ENCODE results near the gene PLEKHA4. TPM values are rescaled to one million over a fixed set of nuclear protein-coding genes. Genes with fewer than 3 reads are reported as not detected.

The PLEKHA4 gene
- total RNA-seq, 1 donor from 2014 or later, result 237 TPM

DNA sequence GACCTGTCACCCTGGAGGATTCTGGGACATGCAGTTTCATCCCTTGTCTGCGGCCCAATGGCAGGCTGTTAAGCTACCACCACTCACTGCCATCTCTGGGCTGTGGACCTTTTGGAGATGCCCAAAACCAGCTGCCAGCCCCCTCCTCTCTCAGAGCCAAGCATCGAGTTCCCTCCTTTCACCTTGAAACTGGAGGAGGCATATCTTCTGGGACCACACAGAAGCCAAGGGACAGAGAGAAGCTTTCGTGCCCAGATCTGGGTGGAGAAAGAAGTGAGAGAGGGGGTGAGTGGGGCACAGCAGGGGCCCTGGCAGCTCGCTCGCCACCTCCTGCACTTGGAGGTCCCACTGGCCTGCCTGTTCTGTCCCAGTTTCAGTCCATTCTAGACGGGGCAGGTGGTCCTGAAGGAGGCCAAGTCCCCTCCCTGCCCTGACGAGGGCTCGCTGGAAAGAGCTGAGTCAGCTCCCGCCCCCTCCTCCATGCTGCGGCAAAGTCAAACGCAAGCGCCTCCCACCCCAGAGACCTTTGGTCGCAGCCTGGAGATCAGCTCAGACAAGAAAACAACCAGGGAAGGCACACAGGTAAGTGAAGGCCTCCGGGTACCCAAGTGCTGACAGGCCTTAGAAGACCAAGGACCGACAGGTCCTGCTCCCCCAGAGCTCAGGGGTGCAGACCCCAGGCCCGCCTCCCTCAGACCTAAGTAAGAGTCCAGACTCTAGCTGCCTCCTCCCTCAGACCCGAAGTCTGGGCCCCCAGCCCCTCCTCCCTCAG, 61.4 kb downstream of the PLEKHA4 start:
- DNase-seq (ENCODE audit: low spot score in 2 of 2), result no peak
- peaks cover 0 to 8% of the 10 kb centered on the region in 2 donors for H3K4me1 ChIP-seq
- H3K9me3 ChIP-seq, result no peaks in the 10 kb centered on the region
- H3K4me3 ChIP-seq, result no peak overlapping the region
- peaks cover 0 to 7% of the 10 kb centered on the region in 2 donors for H3K36me3 ChIP-seq
- no peak overlapping the region for H3K27ac ChIP-seq
- no peaks in the 10 kb centered on the region for H3K27me3 ChIP-seq
- intact Hi-C loops (cut with DNase I), result no loop called here
- TF ChIP-seq, protein P1, sequence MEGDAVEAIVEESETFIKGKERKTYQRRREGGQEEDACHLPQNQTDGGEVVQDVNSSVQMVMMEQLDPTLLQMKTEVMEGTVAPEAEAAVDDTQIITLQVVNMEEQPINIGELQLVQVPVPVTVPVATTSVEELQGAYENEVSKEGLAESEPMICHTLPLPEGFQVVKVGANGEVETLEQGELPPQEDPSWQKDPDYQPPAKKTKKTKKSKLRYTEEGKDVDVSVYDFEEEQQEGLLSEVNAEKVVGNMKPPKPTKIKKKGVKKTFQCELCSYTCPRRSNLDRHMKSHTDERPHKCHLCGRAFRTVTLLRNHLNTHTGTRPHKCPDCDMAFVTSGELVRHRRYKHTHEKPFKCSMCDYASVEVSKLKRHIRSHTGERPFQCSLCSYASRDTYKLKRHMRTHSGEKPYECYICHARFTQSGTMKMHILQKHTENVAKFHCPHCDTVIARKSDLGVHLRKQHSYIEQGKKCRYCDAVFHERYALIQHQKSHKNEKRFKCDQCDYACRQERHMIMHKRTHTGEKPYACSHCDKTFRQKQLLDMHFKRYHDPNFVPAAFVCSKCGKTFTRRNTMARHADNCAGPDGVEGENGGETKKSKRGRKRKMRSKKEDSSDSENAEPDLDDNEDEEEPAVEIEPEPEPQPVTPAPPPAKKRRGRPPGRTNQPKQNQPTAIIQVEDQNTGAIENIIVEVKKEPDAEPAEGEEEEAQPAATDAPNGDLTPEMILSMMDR (IDR thresholded peaks at IDR 0.05), result no peak

DNA sequence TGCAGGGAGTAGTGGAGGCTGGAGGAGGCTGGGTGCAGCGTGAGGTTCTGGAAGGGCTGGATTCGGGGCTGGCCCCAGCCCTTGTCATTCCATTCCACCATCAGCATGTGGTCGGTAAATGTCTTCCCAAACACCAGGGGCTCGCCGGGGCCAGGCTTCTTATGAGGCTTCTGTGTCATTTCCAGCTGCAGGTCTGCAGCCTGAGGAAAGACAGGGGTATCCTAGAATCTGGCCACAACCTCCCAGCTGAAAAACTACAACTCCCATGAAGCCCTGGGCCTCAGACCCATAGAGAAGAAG, 61.9 kb downstream of the PLEKHA4 start:
- peaks cover 0 to 5% of the 10 kb centered on the region in 2 donors for H3K4me1 ChIP-seq
- intact Hi-C loops (cut with DNase I), result no loop called here
- H3K27ac ChIP-seq, result peak overlapping the region in 1 of 2 donors; percentile 27
- TF ChIP-seq, protein P1 (IDR thresholded peaks at IDR 0.05), result no peak
- peak in 1 of 2 donors; percentile 69 for DNase-seq (ENCODE audit: low spot score in 2 of 2)
- H3K27me3 ChIP-seq, result no peaks in the 10 kb centered on the region
- peaks cover 0 to 7% of the 10 kb centered on the region in 2 donors for H3K36me3 ChIP-seq
- H3K4me3 ChIP-seq, result no peak overlapping the region
- H3K9me3 ChIP-seq, result no peaks in the 10 kb centered on the region

DNA sequence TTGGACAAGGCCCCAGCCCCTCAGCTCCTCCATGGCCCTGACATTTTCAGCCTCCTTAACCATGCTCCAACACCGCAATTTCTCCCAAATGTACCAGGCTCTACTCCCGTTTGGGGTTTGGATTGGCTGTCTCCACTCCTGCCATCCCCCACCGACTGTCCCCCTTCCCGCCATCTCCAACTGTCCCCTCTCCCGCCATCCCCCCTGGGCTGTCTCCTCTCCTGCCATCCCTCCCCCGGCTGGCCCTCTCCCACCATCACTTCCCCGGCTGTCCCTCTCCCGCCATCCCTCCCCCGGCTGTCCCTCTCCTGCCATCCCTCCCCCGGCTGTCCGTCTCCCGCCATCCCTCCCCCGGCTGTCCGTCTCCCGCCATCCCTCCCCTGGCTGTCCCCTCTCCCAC, 63.0 kb downstream of the PLEKHA4 start:
- intact Hi-C loops (cut with DNase I), result no loop called here
- peaks cover 0 to 7% of the 10 kb centered on the region in 2 donors for H3K36me3 ChIP-seq

DNA sequence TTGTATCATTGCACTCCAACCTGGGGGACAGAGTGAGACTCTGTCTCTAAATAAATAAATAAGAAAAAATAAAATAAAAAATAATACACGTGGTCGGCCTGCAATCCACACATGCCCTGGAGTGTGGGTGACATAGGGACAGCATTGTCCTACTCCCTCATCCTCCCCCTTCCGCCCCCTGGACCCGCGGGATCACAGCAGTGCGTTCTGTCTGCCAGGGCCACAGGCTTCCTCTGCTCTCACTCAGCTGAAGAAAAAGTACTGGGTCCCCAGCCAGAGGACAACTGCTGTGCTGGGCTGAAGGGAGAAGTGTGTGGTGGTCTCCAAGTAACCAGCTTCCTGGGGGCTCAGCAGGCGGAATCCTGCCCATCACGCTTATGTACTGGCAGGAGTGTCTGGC, 63.9 kb downstream of the PLEKHA4 start:
- TF ChIP-seq, protein P1 (IDR thresholded peaks at IDR 0.05), result no peak
- no peaks in the 10 kb centered on the region for H3K27me3 ChIP-seq
- peaks cover 6 to 14% of the 10 kb centered on the region in 2 donors for H3K36me3 ChIP-seq
- no peak overlapping the region for H3K27ac ChIP-seq
- H3K4me3 ChIP-seq, result no peak overlapping the region
- no peak for DNase-seq (ENCODE audit: low spot score in 2 of 2)
- H3K4me1 ChIP-seq, result no peaks in the 10 kb centered on the region
- intact Hi-C loops (cut with DNase I), result no loop called here
- no peaks in the 10 kb centered on the region for H3K9me3 ChIP-seq

More for the DNA sequence above, 63.0 kb downstream of the PLEKHA4 start:
- no peak overlapping the region for H3K4me3 ChIP-seq
- H3K4me1 ChIP-seq, result peaks cover 0 to 5% of the 10 kb centered on the region in 2 donors
- H3K27ac ChIP-seq, result no peak overlapping the region
- no peaks in the 10 kb centered on the region for H3K27me3 ChIP-seq
- H3K9me3 ChIP-seq, result no peaks in the 10 kb centered on the region
- TF ChIP-seq, protein P1 (IDR thresholded peaks at IDR 0.05), result no peak
- no peak for DNase-seq (ENCODE audit: low spot score in 2 of 2)

DNA sequence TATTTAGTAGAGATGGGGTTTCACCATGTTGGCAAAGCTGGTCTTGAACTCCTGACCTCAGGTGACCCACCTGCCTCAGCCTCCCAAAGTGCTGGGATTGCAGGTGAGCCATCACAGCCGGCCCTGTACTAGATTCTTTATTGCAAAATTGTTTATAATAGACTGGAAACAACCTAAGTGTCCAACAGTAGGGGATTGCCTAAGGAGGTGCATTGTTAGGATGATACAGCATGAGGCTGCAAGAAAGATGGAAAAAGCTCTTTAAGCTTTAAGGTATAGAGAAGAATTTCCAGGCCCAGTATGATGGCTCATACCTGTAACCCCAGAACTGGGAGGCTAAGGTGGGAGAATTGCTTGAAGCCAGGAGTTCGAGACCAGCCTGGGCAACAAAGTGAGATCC, 65.8 kb downstream of the PLEKHA4 start:
- no peaks in the 10 kb centered on the region for H3K27me3 ChIP-seq
- no peak for DNase-seq (ENCODE audit: low spot score in 2 of 2)
- H3K4me1 ChIP-seq, result no peaks in the 10 kb centered on the region
- TF ChIP-seq, protein P1 (IDR thresholded peaks at IDR 0.05), result no peak
- H3K4me3 ChIP-seq, result no peak overlapping the region
- H3K27ac ChIP-seq, result no peak overlapping the region
- no peaks in the 10 kb centered on the region for H3K9me3 ChIP-seq
- H3K36me3 ChIP-seq, result peaks cover 16 to 18% of the 10 kb centered on the region in 2 donors
- intact Hi-C loops (cut with DNase I), result no loop called here

All from ascending aorta (tissue), 2 donors.